Measurements from ENCODE around the gene OR4M1.
"Not testable (repeated sequence)": the region's sequence is repeated elsewhere in the genome, so short reads cannot be mapped to it uniquely, and the experiment has no call there.

Gene OR4M1

GRCh38 chr14:19823178-19823577 lies 49.9 kb downstream of the OR4M1 start:
- DNase-seq (ENCODE audit: low read depth): no peak

- DNase-seq (ENCODE audit: low read depth): no peak
Observed at GRCh38 chr14:19823765-19824164, 50.5 kb downstream of the OR4M1 start.

- not testable (repeated sequence) for DNase-seq (ENCODE audit: low read depth)
Observed at GRCh38 chr14:19827626-19828244, 54.4 kb downstream of the OR4M1 start.

GRCh38 chr14:19828314-19828713 lies 55.0 kb downstream of the OR4M1 start:
- DNase-seq (ENCODE audit: low read depth): no peak

Data from stimulated activated CD4-positive, alpha-beta T cell treated with anti-CD3 and anti-CD28 coated beads, Interleukin-2, amount 100 ng/mL, for 4 hours (primary cell).